NCI-H2171 treated with DMSO at 0.1 percent for 48 hours (cell line): ENCODE measurements around the gene COP1.
A peak's percentile ranks its signal among the peaks of the same experiment; 100 is the strongest.
"Not testable (repeated sequence)": the region's sequence is repeated elsewhere in the genome, so short reads cannot be mapped to it uniquely, and the experiment has no call there.

ENCODE experiments used
- DNase-seq: peaks from one replicate; lab custom pipeline; 2025; lab: John Stamatoyannopoulos, UW

Gene COP1

DNA sequence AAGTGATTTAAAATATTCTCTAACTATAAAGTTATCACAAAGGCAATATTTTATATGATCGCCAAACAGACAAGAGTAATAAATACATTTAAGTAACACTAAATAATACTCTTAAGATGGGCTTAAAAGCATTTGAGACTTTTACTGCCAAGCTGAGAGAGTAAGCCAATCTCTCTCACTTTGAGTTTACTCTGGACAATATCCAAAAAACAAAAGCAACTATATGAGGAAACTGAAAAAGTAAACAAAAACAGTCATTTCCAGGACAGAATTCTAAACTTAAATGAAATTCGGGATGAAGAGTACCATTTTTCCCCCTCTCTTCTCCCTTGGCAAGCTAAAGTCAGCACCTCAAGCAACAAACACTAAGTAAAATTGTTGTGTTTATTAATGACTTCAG lies 173.2 kb downstream of the COP1 start:
- DNase-seq, result no peak

DNA sequence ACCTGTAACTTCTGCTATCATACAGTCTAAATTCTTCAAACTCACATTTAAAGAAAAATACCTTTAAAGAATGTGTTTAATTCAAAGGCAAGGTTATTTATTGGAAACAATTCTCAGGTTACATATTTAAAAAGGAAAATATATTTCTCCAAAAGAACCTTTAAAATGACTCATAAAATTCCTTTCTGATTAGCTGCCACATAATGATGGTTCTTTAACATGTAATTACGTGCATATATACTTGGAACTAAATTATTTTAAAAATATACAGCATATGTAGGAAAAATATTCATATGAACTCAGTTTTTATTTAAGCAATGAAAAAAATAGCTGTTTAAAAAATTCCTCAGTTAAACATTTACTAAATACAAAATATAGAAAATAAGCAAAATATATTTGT lies 173.6 kb downstream of the COP1 start:
- DNase-seq, result no peak

DNA sequence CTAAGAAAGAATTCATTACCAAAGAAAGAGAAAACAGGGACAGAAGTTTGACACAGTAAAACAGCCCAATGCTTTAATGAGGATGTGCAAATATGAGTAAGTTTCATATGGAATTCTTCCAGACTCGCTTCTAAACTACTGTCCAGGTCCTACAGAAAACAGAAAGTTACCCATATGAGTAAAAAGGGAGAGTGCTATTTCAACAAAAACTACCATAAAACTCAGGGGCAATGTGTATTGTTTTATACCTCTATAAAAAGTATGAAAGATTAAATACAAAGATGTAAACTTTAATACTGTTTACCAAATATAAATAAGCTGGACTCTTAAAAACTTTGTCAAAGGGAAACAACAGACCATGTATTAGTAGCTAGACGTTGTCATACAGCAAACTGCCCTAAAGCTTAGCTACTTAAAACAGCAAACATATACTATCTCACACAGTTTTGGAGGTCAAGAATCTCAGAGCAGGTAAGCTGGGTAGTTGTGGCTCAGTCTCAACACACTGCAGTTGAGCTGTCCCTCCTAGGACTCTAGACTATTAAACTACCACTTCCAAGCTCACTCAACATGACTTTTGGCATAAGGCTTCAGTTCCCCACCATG lies 174.9 kb downstream of the COP1 start:
- no peak for DNase-seq

DNA sequence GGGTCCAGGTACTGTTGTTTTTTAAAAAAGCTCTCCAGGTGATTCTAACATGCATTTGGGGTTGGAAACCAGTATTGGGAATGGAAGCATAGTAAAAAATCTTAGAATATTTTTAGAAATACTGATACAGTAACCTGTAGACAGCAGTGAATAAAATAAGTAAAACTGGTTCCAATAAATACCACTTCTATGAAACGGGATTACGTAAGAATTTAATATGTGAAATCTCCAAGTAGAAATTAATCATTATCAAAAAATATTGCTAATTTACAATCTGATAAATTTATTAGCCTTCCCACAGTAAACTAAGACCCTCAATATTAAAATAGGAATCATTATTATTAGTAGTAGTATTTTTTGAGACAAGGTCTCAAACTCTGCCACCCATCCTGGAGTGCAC lies 177.5 kb downstream of the COP1 start:
- DNase-seq, result no peak

DNA sequence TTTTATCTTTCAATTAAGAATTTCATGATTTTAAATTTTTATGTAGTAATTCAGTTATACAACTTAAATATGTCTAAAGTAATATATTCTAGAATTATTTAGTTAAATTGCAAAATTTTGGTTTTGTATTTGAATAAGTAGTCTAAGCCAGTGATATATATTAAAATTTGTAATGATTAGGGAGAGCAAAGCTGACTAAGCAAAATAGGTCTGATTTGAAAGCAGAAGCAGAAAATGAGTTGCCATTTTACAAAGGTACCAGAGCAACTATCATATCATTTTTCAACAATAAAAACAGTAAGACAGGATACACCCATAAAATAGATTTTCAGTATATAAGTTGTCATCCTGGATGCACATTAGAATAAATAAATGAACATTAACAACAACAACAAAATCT lies 177.9 kb downstream of the COP1 start:
- no peak for DNase-seq

DNA sequence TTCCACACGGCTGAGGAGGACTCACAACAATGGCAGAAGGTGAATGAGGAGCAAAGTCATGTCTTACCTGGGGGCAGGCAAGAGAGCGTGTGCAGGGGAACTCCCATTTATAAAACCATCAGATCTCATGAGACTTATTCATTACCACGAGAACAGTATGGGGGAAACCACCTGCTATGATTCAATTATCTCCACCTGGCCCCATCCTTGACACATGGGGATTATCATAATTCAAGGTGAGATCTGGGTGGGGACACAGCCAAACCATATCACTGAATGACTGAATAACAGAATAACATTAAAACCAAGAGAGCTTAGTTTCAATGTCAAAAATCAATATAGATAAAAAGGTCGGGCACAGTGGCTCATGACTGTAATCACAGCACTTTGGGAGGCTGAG lies 179.2 kb downstream of the COP1 start:
- DNase-seq, result peak; percentile 54

DNA sequence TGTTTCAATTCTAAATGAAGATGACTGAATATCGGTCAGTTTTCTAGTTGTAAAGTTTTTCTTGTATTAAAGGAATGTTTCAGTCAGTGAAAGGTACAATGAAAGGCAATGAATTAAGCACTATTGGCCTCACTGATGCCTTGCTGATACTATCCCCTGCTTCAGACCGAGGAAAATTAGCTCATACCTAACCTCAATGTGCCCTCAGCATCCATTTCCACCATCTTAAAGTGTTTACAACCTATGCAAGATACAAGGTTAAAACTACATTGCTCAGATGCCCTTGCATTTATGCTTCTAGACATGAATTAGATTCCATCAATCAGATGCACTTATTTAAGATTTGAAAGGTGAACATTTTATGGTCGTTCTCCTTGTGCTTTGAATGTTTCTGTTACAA lies 184.5 kb downstream of the COP1 start:
- no peak for DNase-seq

DNA sequence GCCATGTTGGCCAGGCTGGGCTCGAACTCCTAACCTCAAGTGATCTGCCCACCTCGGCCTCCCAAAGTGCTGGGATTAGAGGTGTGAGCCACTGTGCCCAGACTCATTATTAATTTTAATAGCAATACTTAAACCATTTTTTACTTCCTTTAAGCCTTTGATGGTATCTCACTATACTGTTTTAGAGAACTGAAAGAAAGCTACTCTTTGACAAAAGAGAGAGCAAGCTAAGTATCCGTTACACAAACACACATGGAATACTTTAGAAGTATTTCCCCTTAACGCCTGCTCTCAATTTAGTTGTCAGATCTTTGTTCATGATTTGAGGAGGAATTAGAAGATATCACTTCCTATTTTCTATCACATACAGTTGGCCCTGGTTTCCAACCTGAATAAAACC lies 189.4 kb downstream of the COP1 start:
- no peak for DNase-seq

DNA sequence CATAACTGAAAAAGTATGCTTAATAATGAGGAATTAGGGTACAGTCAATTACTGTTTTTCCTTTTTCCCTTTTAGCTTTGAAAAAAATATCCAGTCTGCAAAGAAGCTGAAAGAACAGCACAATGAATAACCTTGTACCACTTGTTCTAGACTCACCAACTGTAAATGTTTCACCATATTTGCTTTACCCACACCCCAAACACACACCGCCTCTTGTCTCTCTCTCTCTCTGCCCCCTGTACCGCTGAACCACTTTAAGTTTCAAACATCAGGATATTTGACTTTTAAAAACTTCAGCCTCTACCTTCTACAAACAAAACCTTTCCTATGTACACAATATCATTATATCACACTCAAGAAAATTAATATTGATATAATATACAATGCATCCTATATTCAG lies 197.1 kb downstream of the COP1 start:
- DNase-seq, result no peak

DNA sequence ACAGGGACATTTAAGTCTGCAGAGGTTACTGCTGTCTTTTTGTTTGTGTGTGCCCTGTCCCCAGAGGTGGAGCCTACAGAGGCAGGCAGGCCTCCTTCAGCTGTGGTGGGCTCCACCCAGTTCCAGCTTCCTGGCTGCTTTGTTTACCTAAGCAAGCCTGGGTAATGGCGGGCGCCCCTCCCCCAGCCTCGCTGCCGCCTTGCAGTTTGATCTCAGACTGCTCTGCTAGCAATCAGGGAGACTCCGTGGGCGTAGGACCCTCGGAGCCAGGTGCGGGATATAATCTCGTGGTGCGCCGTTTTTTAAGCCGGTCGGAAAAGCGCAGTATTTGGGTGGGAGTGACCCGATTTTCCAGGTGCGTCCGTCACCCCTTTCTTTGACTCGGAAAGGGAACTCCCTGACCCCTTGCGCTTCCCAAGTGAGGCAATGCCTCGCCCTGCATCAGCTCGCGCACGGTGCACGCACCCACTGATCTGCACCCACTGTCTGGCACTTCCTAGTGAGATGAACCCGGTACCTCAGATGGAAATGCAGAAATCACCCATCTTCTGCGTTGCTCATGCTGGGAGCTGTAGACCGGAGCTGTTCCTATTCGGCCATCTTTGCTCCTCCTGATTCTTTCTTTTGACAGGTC lies 199.2 kb downstream of the COP1 start:
- not testable (repeated sequence) for DNase-seq

DNA sequence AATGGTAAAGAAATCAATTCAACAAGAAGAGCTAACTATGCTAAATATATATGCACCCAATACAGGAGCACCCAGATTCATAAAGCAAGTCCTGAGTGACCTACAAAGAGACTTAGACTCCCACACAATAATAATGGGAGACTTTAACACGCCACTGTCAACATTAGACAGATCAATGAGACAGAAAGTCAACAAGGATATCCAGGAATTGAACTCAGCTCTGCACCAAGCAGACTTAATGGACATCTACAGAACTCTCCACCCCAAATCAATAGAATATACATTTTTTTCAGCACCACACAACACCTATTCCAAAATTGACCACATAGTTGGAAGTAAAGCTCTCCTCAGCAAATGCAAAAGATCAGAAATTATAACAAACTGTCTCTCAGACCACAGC lies 212.4 kb downstream of the COP1 start:
- not testable (repeated sequence) for DNase-seq

DNA sequence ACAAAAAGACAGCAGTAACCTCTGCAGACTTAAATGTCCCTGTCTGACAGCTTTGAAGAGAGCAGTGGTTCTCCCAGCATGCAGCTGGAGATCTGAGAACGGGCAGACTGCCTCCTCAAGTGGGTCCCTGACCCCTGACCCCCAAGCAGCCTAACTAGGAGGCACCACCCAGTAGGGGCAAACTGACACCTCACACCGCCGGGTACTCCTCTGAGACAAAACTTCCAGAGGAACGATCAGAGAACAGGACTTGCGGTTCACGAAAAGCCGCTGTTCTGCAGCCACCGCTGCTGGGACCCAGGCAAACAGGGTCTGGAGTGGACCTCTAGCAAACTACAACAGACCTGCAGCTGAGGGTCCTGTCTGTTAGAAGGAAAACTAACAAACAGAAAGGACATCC lies 214.3 kb downstream of the COP1 start:
- not testable (repeated sequence) for DNase-seq

DNA sequence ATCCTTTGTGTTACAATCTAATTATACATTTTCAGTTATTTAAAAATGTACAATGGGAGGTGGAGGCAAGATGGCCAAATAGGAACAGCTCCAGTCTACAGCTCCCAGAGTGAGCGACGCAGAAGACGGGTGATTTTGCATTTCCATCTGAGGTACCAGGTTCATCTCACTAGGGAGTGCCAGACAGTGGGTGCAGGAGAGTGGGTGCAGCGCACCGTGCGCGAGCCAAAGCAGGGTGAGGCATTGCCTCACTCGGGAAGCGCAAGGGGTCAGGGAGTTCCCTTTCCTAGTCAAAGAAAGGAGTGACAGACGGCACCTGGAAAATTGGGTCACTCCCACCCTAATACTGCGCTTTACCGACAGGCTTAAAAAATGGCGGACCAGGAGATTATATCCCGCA lies 214.9 kb downstream of the COP1 start:
- not testable (repeated sequence) for DNase-seq

DNA sequence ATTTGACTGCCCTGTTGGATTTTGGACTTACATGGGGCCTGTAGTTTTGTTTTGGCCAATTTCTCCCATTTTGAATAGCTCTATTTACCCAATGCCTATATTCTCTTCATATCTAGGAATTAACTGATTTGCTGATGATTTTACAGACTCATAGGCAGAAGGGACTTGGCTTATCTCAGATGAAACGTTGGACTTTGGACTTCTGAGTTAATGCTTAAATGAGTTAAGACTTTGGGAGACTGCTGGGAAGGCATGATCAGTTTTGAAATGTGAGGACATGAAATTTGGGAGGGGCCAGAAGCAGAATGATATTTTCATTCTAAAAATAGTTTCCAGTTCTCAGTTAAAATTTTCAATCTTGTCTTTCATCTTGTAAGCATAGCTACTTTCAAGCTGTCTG lies 222.3 kb downstream of the COP1 start:
- DNase-seq, result no peak

DNA sequence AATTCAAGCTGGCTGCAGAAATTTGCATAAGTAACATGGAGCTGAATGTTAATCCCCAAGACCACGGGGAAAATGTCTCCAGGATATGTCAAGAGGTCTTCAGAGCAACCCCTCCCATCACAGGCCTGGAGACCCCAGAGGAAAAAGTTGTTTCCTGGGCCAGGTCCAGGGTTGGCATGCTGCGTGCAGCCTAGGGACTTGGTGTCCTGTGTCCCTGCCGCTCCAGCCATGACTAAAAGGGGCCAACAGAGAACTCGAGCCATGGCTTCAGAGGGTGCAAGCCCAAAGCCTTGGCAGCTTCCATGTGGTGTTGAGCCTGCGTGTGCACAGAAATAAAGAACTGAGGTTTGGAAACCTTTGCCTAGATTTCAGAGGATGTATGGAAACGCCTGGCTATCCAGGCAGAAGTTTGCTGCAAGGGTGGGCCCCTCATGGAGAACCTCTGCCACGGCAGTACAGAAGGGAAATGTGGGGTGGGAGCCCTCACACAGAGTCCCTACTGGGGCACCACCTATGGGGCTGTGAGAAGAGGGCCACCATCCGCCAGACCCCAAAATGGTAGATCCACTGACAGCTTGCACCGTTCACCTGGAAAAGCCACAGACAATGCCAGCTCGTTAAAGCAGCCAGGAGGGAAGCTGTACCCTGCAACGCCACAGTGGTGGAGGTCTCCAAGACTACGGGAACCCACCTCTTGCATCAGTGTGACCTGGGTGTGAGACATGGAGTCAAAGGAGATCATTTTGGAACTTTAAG lies 222.9 kb downstream of the COP1 start:
- DNase-seq, result no peak

DNA sequence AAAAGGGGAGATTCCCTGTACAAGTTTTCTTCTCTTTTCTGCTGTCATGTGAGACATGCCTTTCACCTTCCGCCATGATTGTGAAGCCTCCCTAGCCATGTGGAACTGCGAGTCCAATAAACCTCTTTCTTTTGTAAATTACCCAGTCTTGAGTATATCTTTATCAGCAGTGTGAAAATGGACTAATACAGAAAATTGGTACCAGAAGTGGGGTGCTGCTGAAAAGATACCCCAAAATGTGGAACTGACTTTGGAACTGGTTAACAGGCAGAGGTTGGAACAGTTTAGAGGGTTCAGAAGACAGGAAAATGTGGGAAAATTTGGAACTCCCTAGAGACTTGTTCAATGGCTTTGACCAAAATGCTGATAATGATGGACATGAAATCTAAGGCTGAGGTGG lies 223.7 kb downstream of the COP1 start:
- DNase-seq, result not testable (repeated sequence)

DNA sequence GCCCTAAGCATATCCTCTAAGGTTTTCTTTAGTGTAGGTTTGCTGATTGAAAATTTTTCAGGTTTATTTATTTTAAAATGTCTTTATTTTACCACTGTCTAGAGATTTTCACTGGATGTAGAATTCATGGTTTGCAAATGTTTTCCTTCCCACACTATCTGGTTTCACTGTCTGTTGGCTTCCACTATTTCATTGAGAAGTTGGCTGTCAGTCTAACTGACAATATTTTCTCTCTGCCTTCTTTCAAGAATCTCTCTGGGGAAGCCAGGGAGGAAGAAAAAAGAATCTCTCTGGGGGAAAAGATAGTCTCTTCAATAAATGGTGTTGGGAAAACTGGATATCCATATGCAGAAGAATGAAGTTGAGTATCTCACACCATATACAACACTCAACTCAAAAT lies 226.0 kb downstream of the COP1 start:
- no peak for DNase-seq

DNA sequence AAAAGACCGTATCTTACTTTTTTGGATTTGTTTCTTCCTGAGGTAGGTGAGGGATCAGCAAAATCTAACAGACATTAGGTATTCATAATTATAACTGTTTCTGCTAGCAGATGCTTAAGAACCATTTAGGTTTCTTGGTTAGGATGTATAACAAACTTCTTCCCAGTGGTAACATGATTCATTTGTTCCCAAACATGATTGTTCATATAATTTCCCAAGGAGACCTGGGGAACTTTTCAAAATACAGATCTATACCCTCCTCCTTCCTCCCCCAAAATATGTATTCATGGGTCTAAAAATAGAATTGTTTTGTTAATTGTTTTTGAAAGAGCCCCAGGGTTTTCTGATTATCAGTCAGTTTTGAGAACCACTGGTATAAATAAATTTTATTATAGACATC lies 228.2 kb downstream of the COP1 start:
- DNase-seq, result no peak

DNA sequence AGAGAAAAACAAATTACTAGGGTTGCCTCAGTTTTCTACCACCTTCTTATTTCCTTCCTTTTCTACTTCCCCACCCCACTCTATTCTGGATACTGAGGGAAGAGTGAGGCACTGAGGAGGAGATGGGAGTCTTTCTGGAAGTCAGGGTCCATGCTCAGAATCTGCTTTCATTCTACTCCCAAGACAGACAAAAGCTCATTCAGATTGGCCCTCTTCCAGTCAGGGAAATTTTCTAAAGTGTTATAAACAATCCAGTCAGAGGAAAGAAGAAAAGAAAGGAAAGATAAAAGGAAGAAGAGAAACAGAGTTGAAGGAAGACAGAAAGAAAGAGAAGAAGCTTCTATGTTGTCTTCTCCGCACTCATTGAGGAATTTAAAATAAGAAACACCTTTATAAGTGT lies 228.6 kb downstream of the COP1 start:
- DNase-seq, result no peak

DNA sequence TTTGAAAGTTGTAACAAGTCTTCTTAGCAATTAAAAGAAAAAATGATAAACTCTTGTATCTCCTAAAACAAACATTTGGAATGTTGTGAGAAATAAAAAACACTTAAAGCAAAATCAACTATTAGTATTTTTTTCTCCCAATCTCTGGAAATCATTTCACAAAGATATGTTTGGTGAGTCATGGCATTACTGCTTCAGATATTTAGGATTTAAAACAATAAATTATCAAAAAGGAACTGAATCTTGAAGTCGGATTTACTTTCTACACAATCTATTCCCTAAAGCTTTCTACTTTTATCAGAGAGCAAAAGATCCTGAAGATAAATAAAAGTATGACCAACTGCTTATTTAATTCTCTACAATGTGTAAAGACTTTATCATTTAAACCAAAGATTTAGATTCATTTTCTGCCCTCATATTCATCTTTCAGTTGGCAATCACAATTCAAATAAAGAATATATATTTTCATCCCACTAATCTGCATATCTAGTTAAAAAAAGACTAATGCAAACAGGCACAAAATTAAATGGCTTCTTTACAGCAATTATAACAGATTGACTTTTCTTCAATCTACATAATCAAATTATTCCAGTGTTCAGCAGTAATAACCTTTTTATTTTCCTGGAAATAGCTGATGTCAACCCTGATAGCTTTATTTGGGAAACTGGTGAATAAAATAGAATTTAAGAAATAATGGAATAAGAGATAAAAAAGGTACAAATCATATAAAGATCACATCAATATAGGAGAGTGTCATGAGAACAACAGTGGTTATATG lies 230.0 kb downstream of the COP1 start:
- no peak for DNase-seq

DNA sequence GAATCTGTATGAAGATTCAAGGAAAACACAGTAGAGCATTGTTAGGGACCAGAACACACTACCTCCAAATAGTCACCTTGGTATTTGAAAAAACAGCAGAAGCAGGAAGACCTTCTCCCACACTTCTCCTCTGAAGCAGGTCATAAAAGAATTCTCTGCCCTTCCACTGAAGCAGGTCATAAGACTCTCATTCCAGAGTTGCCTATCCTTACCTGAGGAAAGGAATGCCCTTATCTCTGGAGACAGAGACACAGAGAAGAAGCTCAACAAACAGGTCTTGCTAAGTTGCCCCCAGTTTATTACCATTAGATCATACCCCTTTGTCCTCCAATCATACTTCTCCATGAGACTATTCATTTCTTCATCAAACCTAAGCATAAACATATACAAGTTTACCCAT lies 237.9 kb downstream of the COP1 start:
- DNase-seq, result no peak

DNA sequence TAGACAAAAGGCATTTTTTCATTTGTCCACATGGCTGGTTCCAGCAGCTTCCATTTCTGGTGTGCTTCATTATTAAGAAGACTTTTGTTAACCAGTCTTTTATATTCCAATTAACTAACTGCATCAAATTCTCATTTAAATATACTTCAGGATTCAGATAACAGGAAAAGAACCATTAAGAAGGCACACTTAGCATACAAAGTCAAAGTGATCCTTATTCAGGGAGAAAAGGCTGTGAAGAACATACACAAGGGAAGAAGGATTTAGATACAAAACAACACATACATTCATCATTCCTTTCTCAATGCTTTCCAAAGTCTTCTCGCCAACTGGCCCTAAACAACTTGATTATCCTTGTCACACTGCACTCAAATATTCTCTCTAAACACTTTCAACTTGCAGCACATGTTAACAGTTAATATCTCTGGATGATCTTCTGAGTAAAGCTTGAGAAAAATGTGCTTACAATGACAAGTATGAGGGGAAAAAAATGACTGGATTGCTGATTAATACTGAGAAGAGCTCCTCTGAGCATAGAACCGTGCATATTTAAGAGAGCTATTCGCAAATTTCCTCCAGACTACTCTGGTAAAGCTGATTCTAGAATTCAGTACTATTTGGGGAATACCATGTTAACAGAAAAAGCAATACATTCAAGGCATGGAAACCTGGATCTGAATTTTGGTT lies 238.5 kb downstream of the COP1 start:
- DNase-seq, result no peak
